CD4-positive, CD25-positive, alpha-beta regulatory T cell (primary cell): ENCODE data around the gene ZNF48. TPM values are rescaled to one million over a fixed set of nuclear protein-coding genes. Genes with fewer than 3 reads are reported as not detected.

Experiments used
- ATAC-seq, 2 donors: fragments of 150-1000 bp; cut with Tn5 transposase; one replicate each; pipeline ENCODE4 v1.10.0; 2021; ENCODE audit warnings: low read depth in 2 of 2, moderate number of reproducible peaks in 2 of 2, moderate library complexity in 1 of 2
- DNase-seq, 3 donors: peaks; one replicate each; pipeline versions ENCODE4 v3.0.0 to v3.0.0-alpha.2; 2012 to 2022; ENCODE audit warnings: mixed read lengths in 1 of 3
- H3K27ac ChIP-seq: one replicate; pipeline ENCODE4 v1.7.0; 2013; ENCODE audit warnings: mild to moderate bottlenecking, low read length; ENCODE audit not compliant: insufficient read depth, poor library complexity, severe bottlenecking
- H3K27me3 ChIP-seq: one replicate; pipeline ENCODE4 v1.7.0; 2013; ENCODE audit warnings: low read length; ENCODE audit not compliant: control insufficient read depth, insufficient read depth
- H3K36me3 ChIP-seq: one replicate; pipeline ENCODE4 v1.7.0; 2013; ENCODE audit warnings: mild to moderate bottlenecking, low read length, moderate library complexity; ENCODE audit not compliant: control insufficient read depth, insufficient read depth
- H3K4me1 ChIP-seq: 2 replicates; pipeline ENCODE4 v1.7.0; 2013; ENCODE audit warnings: mild to moderate bottlenecking, low read length; ENCODE audit not compliant: insufficient read depth, control insufficient read depth, poor library complexity, severe bottlenecking
- H3K4me3 ChIP-seq: one replicate; pipeline ENCODE4 v1.7.0; 2013; ENCODE audit warnings: low read depth, mild to moderate bottlenecking, low read length, moderate library complexity
- H3K9me3 ChIP-seq, 2 experiments: 1 replicate in 1 of 2; 2 replicates in 1 of 2; pipeline ENCODE4 v1.7.0; 2013; ENCODE audit warnings: low read length in 2 of 2, mild to moderate bottlenecking in 1 of 2, moderate library complexity in 1 of 2; ENCODE audit not compliant: control insufficient read depth in 2 of 2
- H3K27ac Mint-ChIP-seq, 3 donors: one replicate each; pipeline ENCODE4 v1.8.0; 2020 to 2022; ENCODE audit warnings: mild to moderate bottlenecking in 3 of 3, mixed read lengths in 3 of 3, moderate library complexity in 2 of 3
- H3K27me3 Mint-ChIP-seq: one replicate; pipeline ENCODE4 v1.8.0; 2022; ENCODE audit warnings: mild to moderate bottlenecking, mixed read lengths
- H3K36me3 Mint-ChIP-seq: one replicate; pipeline ENCODE4 v1.8.0; 2020; ENCODE audit warnings: mixed read lengths
- H3K4me1 Mint-ChIP-seq, 4 donors: one replicate each; pipeline ENCODE4 v1.8.0; 2020 to 2022; ENCODE audit warnings: mixed read lengths in 4 of 4, mild to moderate bottlenecking in 1 of 4
- H3K4me3 Mint-ChIP-seq, 4 donors: one replicate each; pipeline ENCODE4 v1.8.0; 2020 to 2022; ENCODE audit warnings: mild to moderate bottlenecking in 4 of 4, mixed read lengths in 4 of 4, moderate library complexity in 3 of 4
- H3K9me3 Mint-ChIP-seq, 7 donors: one replicate each; pipeline ENCODE4 v1.8.0; 2020 to 2022; ENCODE audit warnings: mixed read lengths in 7 of 7, mild to moderate bottlenecking in 3 of 7, moderate library complexity in 2 of 7
- polyA plus RNA-seq, 4 donors: library from polyadenylated mRNA; unstranded; fragments of 300-500 nt; fragmentation: Illumina TruSeq; gene quantifications; one replicate each; pipeline ENCODE4 v1.2.3, GENCODE V29; 2021
- total RNA-seq: library from RNA; stranded (reverse); gene quantifications from one replicate; pipeline ENCODE4 v1.2.3, GENCODE V29; 2022

The ZNF48 gene
- total and polyA plus RNA-seq, 5 donors from 2014 or later, result 4.5 to 8.0 (median 6.5) TPM

DNA sequence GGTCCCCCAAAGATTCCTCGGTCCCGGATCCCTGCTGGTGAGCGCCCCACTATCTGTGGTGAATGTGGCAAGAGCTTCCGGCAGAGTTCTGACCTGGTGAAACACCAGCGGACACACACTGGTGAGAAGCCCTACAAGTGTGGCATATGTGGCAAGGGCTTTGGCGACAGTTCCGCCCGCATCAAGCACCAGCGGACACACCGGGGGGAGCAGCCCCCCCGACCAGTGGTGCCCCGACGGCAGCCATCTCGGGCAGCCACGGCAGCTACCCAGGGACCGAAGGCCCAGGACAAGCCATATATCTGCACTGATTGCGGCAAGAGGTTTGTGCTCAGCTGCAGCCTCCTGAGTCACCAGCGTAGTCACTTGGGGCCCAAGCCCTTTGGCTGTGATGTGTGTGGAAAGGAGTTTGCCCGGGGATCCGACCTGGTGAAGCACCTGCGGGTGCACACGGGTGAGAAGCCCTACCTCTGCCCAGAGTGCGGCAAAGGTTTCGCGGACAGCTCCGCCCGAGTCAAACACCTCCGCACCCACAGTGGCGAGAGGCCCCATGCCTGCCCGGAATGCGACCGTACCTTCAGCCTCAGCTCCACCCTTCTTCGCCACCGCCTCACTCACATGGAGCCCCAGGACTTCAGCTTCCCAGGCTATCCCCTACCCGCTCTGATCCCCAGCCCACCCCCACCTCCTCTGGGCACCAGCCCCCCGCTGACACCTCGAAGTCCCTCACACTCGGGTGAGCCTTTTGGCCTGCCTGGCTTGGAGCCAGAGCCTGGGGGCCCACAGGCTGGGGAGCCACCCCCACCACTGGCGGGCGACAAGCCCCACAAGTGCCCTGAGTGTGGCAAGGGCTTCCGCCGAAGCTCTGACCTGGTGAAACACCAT, 2.8 kb downstream of the ZNF48 start:
- peaks cover 5 to 58% (median 27%) of the 10 kb centered on the region in 4 donors for H3K4me1 Mint-ChIP-seq

DNA sequence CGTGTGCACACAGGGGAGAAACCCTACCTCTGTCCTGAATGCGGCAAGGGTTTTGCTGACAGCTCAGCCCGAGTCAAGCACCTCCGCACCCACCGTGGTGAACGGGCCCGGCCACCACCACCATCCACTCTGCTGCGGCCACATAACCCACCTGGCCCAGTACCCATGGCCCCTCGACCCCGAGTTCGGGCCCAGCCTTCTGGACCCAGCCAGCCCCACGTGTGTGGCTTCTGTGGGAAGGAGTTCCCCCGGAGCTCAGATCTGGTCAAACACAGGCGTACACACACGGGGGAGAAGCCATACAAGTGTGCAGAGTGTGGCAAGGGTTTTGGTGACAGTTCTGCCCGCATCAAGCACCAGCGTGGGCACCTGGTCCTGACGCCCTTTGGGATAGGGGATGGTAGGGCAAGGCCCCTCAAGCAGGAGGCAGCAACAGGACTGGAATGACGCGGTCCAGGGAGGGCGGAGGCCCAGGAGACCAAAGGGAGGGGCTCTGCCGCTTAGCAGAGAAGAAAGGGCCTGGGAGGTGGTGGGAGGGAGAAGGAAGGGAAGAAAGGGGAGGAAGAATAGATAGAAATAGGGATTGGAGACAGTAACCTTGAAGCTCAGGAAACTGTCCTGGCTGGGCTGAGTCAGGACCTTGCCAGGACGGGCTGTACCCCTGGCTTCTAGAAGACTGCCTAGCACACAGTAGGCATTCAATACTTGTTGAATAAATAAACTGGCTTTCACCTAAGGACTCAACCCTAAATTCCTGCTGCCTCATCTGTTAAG, 3.6 kb downstream of the ZNF48 start:
- Mint-ChIP-seq H3K9me3 (no peaks in the 10 kb centered on the region), H3K27me3 (no peaks in the 10 kb centered on the region), H3K36me3 (peaks cover 12% of the 10 kb centered on the region), H3K27ac (peak overlapping the region in 2 of 3 donors; percentile 79 to 90), H3K4me1 (peaks cover 5 to 58% (median 27%) of the 10 kb centered on the region in 4 donors), H3K4me3 (peak overlapping the region; percentile 64 to 91 (median 82))
- Histone ChIP-seq H3K9me3 (no peaks in the 10 kb centered on the region), H3K27ac (no peak overlapping the region), H3K36me3 (no peaks in the 10 kb centered on the region), H3K27me3 (no peaks in the 10 kb centered on the region), H3K4me1 (peaks cover 33% of the 10 kb centered on the region), H3K4me3 (no peak overlapping the region)
- no peak for DNase-seq
- no peak for ATAC-seq

More for the DNA sequence above, 2.8 kb downstream of the ZNF48 start:
- Histone ChIP-seq H3K27ac (no peak overlapping the region), H3K36me3 (no peaks in the 10 kb centered on the region), H3K4me1 (peaks cover 33% of the 10 kb centered on the region), H3K9me3 (no peaks in the 10 kb centered on the region), H3K27me3 (no peaks in the 10 kb centered on the region), H3K4me3 (no peak overlapping the region)
- no peaks in the 10 kb centered on the region for H3K27me3 Mint-ChIP-seq
- peaks cover 12% of the 10 kb centered on the region for H3K36me3 Mint-ChIP-seq
- H3K9me3 Mint-ChIP-seq, result no peaks in the 10 kb centered on the region
- peak overlapping the region in 1 of 3 donors; percentile 38 for H3K27ac Mint-ChIP-seq
- H3K4me3 Mint-ChIP-seq, result peak overlapping the region; percentile 9 to 86 (median 38)
- no peak for DNase-seq
- ATAC-seq, result no peak

DNA sequence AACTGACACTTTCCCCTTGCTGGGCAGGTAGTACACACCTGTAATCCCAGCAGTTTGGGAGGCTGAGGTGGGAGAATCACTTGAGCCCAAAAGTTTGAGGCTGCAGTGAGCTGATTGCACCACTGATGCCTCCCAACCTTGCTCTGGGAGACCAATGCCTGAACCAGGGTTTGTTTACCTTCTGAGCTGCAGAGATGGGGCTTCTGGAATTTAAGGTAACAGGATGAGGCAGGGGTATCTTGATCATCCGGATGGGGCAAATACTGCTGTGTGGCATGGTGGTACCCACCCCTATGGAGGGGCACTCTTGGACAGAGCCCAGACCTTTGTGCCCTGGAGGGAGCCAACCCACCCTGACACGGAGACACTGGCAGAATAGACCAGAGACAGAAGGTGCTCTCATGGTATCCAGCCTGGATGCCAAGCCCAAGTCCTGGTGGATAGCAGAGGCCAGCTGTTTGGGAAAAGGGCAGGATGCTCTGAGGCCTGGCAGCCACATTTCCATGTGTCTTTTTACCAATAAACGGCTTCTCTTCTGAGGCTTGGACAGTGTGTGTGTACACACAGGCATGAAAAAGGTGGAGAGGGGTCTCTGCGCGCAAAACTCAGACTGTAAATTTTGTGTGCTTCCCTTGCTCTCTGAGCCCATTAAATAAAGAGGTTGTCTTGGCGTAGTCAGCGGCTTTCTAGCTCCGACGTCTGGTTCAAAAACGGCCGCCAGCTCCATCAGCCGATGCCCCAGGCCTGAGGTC, 4.4 kb downstream of the ZNF48 start:
- H3K4me1 ChIP-seq, result peaks cover 33% of the 10 kb centered on the region
- Mint-ChIP-seq H3K4me1 (peaks cover 5 to 52% (median 26%) of the 10 kb centered on the region in 4 donors), H3K9me3 (no peaks in the 10 kb centered on the region)

DNA sequence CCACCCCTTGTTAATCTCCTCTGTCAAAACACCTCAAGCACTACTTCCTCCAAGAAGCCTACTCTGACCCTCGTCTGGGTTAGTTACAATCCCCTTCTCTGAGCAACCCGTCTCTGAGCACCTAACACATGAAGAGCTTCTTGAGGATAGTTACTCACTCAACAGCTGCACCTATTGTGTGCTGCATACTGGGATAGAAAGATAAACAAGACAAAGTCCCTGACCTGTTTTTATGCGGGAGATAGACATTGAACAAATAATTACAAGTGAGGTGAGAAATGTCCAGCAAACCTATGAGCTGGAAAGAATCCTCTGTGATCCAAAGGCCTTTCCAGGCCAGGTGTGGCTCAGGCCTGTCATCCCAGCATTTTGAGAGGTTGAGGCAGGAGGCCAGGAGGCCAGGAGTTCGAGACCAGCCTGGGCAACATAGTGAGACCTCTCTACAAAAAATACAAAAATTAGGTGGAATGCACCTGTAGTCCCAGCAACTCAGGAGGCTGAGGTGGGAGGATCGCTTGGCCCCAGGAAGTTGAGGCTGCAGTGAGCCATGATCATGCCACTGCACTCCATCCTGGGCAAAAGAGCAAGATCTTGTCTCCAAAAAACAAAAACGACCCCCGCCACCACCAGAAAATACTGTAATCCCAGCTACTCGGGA, 6.7 kb downstream of the ZNF48 start:
- H3K4me3 Mint-ChIP-seq, result peak overlapping the region; percentile 74 to 91 (median 87)
- H3K36me3 ChIP-seq, result no peaks in the 10 kb centered on the region
- H3K27ac ChIP-seq, result no peak overlapping the region
- H3K27me3 ChIP-seq, result no peaks in the 10 kb centered on the region
- H3K27ac Mint-ChIP-seq, result peak overlapping the region in 1 of 3 donors; percentile 79
- no peaks in the 10 kb centered on the region for H3K9me3 ChIP-seq
- no peaks in the 10 kb centered on the region for H3K27me3 Mint-ChIP-seq
- DNase-seq (no peak), ATAC-seq (no peak)
- H3K4me1 ChIP-seq, result peaks cover 22% of the 10 kb centered on the region
- H3K9me3 Mint-ChIP-seq, result no peaks in the 10 kb centered on the region
- H3K4me3 ChIP-seq, result no peak overlapping the region
- peaks cover 5 to 39% (median 22%) of the 10 kb centered on the region in 4 donors for H3K4me1 Mint-ChIP-seq
- peaks cover 12% of the 10 kb centered on the region for H3K36me3 Mint-ChIP-seq

More for the DNA sequence above, 4.4 kb downstream of the ZNF48 start:
- DNase-seq (no peak), ATAC-seq (no peak)
- Mint-ChIP-seq H3K36me3 (peaks cover 12% of the 10 kb centered on the region), H3K4me3 (peak overlapping the region; percentile 88 to 91 (median 90)), H3K27me3 (no peaks in the 10 kb centered on the region), H3K27ac (peak overlapping the region; percentile 90 to 96 (median 90))
- Histone ChIP-seq H3K27me3 (no peaks in the 10 kb centered on the region), H3K9me3 (no peaks in the 10 kb centered on the region), H3K4me3 (peak overlapping the region; percentile 70), H3K36me3 (no peaks in the 10 kb centered on the region), H3K27ac (peak overlapping the region; percentile 25)

DNA sequence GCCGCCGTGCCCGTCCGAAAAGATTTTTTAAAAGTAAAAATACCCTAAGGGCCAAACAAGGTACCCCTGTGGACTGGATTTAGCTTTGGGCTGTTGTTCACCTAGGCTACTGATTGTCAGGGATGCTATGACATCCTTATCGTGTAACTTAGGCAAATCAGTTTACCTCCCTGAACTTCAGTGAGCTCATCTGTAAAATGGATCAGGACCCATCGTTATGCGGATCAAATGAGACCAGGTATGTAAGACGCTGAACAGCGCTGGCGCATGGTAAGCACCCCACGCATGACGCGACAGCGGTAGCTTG, 11.5 kb downstream of the ZNF48 start:
- no peaks in the 10 kb centered on the region for H3K36me3 Mint-ChIP-seq
- H3K4me3 Mint-ChIP-seq, result peak overlapping the region; percentile 97 to 100 (median 98)
- H3K27ac Mint-ChIP-seq, result peak overlapping the region; percentile 52 to 93 (median 93)
- Histone ChIP-seq H3K4me1 (peaks cover 22% of the 10 kb centered on the region), H3K27me3 (no peaks in the 10 kb centered on the region), H3K4me3 (peak overlapping the region; percentile 73), H3K9me3 (no peaks in the 10 kb centered on the region), H3K36me3 (peaks cover 3% of the 10 kb centered on the region), H3K27ac (peak overlapping the region; percentile 69)
- peaks cover 5 to 30% (median 19%) of the 10 kb centered on the region in 4 donors for H3K4me1 Mint-ChIP-seq
- DNase-seq (no peak), ATAC-seq (peak; percentile 25 to 40)
- no peaks in the 10 kb centered on the region for H3K9me3 Mint-ChIP-seq
- H3K27me3 Mint-ChIP-seq, result no peaks in the 10 kb centered on the region

DNA sequence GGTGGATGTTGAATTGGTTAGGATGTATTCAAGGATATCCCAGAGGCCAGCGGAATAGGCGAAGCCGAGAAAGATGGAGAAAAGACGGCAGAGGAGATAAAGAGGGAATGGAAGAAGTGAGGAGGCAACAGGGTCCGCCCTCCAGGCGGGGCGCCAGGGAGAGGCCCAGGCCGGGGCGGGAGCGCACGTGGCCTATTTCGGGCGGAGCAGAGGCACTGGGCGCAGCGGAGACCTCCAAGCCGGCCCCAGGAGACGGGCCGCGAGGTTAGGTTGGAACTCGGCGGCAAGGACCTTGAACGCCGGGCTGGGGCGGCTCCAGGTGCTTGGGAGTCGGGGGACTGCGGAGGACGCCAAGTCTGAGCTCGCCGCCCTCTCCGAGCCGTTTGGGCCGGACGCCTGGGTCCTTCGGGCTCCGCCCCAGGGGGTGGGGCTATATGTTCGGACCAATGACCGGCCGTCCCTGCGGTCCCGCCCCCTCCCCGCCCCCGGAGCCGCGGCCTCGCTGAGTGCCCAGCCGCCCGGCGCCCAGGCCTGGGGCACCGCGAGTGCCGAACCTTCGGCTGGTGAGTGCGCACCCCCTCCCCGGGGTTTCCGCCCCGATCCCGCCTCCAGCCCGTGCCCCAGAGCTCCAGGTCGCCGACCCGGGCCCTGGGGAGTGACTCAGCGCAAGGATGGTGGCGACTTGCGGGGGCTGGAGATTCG, 12.0 kb downstream of the ZNF48 start, which contains the start of gene ZNF771:
Gene ZNF771 (plus strand): TSS at position 505 of the 702 bp plus-strand sequence. CDS start 448 bp downstream, outside the sequence.
- H3K36me3 Mint-ChIP-seq, result peaks cover 5% of the 10 kb centered on the region
- H3K27me3 ChIP-seq, result no peaks in the 10 kb centered on the region
- H3K27ac ChIP-seq, result peak within 1 kb of the TSS; percentile 69
- peak within 1 kb of the TSS; percentile 97 to 100 (median 98) for H3K4me3 Mint-ChIP-seq
- peaks cover 22% of the 10 kb centered on the region for H3K4me1 ChIP-seq
- H3K27me3 Mint-ChIP-seq, result no peaks in the 10 kb centered on the region
- H3K9me3 ChIP-seq, result no peaks in the 10 kb centered on the region
- peak within 1 kb of the TSS; percentile 73 for H3K4me3 ChIP-seq
- H3K27ac Mint-ChIP-seq, result peak within 1 kb of the TSS; percentile 52 to 93 (median 93)
- peak; percentile 80 to 90 (median 87) for DNase-seq
- H3K36me3 ChIP-seq, result peaks cover 5% of the 10 kb centered on the region
- peak; percentile 83 to 87 for ATAC-seq
- H3K4me1 Mint-ChIP-seq, result peaks cover 5 to 34% (median 20%) of the 10 kb centered on the region in 4 donors
- H3K9me3 Mint-ChIP-seq, result no peaks in the 10 kb centered on the region
